Astrocyte (in vitro differentiated cells and primary cell): ENCODE measurements around the gene LMBR1L. TPM values are rescaled to one million over a fixed set of nuclear protein-coding genes. Genes with fewer than 3 reads are reported as not detected.

Experiments
- DNase-seq: peaks from one replicate; pipeline ENCODE4 v3.0.0-alpha.2; 2010; ENCODE audit warnings: low read depth
- FAIRE-seq: peaks from 2 replicates; lab custom pipeline; 2011; peaks lifted over from hg19 to GRCh38; lab: Jason Lieb, UNC
- H2AFZ ChIP-seq: 2 replicates; pipeline ENCODE4 v1.6.0; 2012; ENCODE audit warnings: low read depth, low read length, inconsistent platforms
- H3K27ac ChIP-seq: 2 replicates; pipeline ENCODE4 v1.5.1; 2011; ENCODE audit warnings: low read depth, low read length, inconsistent platforms
- H3K27me3 ChIP-seq: 2 replicates; pipeline ENCODE4 v1.6.0; 2011; ENCODE audit warnings: low read length, inconsistent platforms; ENCODE audit not compliant: insufficient read depth
- H3K36me3 ChIP-seq: 2 replicates; pipeline ENCODE4 v1.5.1; 2011; ENCODE audit warnings: low read length, inconsistent platforms; ENCODE audit not compliant: insufficient read depth
- H3K4me1 ChIP-seq: 2 replicates; pipeline ENCODE4 v1.5.1; 2011; ENCODE audit warnings: low read length, inconsistent platforms; ENCODE audit not compliant: insufficient read depth
- H3K4me2 ChIP-seq: 2 replicates; pipeline ENCODE4 v1.6.0; 2012; ENCODE audit warnings: low read length, inconsistent platforms
- H3K4me3 ChIP-seq: 2 replicates; pipeline ENCODE4 v1.5.1; 2011; ENCODE audit warnings: low read depth, mild to moderate bottlenecking, low read length, inconsistent platforms; ENCODE audit not compliant: insufficient read depth
- H3K79me2 ChIP-seq: 2 replicates; pipeline ENCODE4 v1.6.0; 2012; ENCODE audit warnings: mild to moderate bottlenecking, low read length, inconsistent platforms; ENCODE audit not compliant: insufficient read depth
- H3K9ac ChIP-seq: 2 replicates; pipeline ENCODE4 v1.6.0; 2012; ENCODE audit warnings: mild to moderate bottlenecking, low read length, inconsistent platforms
- H3K9me3 ChIP-seq: 2 replicates; pipeline ENCODE4 v1.5.1; 2012; ENCODE audit warnings: low read depth, mild to moderate bottlenecking, low read length, inconsistent platforms; ENCODE audit not compliant: insufficient read depth
- H4K20me1 ChIP-seq: 2 replicates; pipeline ENCODE4 v1.6.0; 2012; ENCODE audit warnings: low read length, inconsistent platforms; ENCODE audit not compliant: insufficient read depth
- H3K27ac Mint-ChIP-seq: one replicate; pipeline ENCODE4 v1.8.0; 2021; ENCODE audit warnings: mild to moderate bottlenecking, mixed read lengths; ENCODE audit not compliant: unreplicated experiment
- H3K27me3 Mint-ChIP-seq: one replicate; pipeline ENCODE4 v1.8.0; 2021; ENCODE audit warnings: low read depth, mixed read lengths; ENCODE audit not compliant: unreplicated experiment
- H3K36me3 Mint-ChIP-seq: one replicate; pipeline ENCODE4 v1.8.0; 2021; ENCODE audit warnings: low read depth, mixed read lengths; ENCODE audit not compliant: unreplicated experiment
- H3K4me1 Mint-ChIP-seq: one replicate; pipeline ENCODE4 v1.8.0; 2021; ENCODE audit warnings: low read depth, mixed read lengths; ENCODE audit not compliant: unreplicated experiment
- H3K4me3 Mint-ChIP-seq: one replicate; pipeline ENCODE4 v1.8.0; 2021; ENCODE audit warnings: mild to moderate bottlenecking, moderate library complexity, mixed read lengths; ENCODE audit not compliant: unreplicated experiment
- H3K9me3 Mint-ChIP-seq: one replicate; pipeline ENCODE4 v1.8.0; 2021; ENCODE audit warnings: mild to moderate bottlenecking, mixed read lengths; ENCODE audit not compliant: unreplicated experiment
- CTCF ChIP-seq: IDR thresholded peaks from 2 replicates; pipeline ENCODE4 v1.5.1; 2011; ENCODE audit warnings: low read depth, mild to moderate bottlenecking, inconsistent platforms, low read length, moderate library complexity; ENCODE audit not compliant: insufficient read depth
- EZH2 ChIP-seq: IDR thresholded peaks from 2 replicates; pipeline ENCODE4 v1.6.1; 2012; ENCODE audit warnings: mild to moderate bottlenecking, low read length, inconsistent platforms; ENCODE audit not compliant: insufficient read depth
- total RNA-seq: library from RNA; stranded (reverse); gene quantifications from 2 replicates; pipeline ENCODE4 v1.2.1, GENCODE V29; 2021

Gene LMBR1L
- total RNA-seq, 1 donor from 2014 or later = 61.0 TPM

GRCh38 chr12:49147384-49147783, 36.7 kb upstream of the LMBR1L start:
- no peak for FAIRE-seq
- TF ChIP-seq EZH2 = no peak
- TF ChIP-seq CTCF = no peak
- H3K9me3 Mint-ChIP-seq = no peaks in the 10 kb centered on the region

DNA sequence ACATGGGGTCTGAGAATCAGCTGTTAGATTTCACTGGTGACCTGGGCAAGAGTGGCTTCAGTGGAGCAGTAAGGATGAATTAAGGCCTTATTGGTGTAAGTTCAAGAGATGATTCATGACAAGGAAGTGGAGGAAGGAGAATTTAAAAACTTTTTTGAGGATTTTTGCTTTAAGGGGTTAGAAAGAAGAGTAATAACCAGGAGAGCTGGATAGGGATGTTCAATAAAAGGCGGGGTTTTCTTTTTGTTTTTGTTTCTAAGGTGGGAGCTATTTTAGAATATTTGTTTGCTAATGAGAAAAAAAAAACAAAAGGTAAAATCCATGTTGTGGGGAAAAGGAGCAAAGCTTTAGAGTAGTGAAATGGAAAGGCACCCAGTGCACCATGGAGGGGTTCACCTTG, 35.8 kb upstream of the LMBR1L start:
- no peaks in the 10 kb centered on the region for H3K9me3 Mint-ChIP-seq
- H2AFZ ChIP-seq = no peak overlapping the region
- no peak overlapping the region for H3K9ac ChIP-seq
- no peak overlapping the region for H3K27ac ChIP-seq
- H3K4me3 ChIP-seq = no peak overlapping the region
- no peaks in the 10 kb centered on the region for H3K36me3 ChIP-seq
- no peak overlapping the region for H3K27ac Mint-ChIP-seq
- H3K36me3 Mint-ChIP-seq = peaks cover 2% of the 10 kb centered on the region
- FAIRE-seq (no peak), DNase-seq (no peak)
- H3K4me2 ChIP-seq = no peak overlapping the region
- no peaks in the 10 kb centered on the region for H3K9me3 ChIP-seq
- H3K27me3 ChIP-seq = no peaks in the 10 kb centered on the region
- H3K4me1 ChIP-seq = no peaks in the 10 kb centered on the region
- no peak overlapping the region for H3K4me3 Mint-ChIP-seq
- no peaks in the 10 kb centered on the region for H4K20me1 ChIP-seq
- no peaks in the 10 kb centered on the region for H3K27me3 Mint-ChIP-seq
- peaks cover 4% of the 10 kb centered on the region for H3K4me1 Mint-ChIP-seq
- no peaks in the 10 kb centered on the region for H3K79me2 ChIP-seq
- no peak for TF ChIP-seq CTCF

More at GRCh38 chr12:49147384-49147783, 36.7 kb upstream of the LMBR1L start:
- DNase-seq = no peak
- Mint-ChIP-seq H3K4me1 (peaks cover 4% of the 10 kb centered on the region), H3K4me3 (no peak overlapping the region), H3K27ac (no peak overlapping the region), H3K36me3 (peaks cover 2% of the 10 kb centered on the region), H3K27me3 (no peaks in the 10 kb centered on the region)
- H3K27ac ChIP-seq = no peak overlapping the region
- H4K20me1 ChIP-seq = no peaks in the 10 kb centered on the region
- no peaks in the 10 kb centered on the region for H3K79me2 ChIP-seq
- no peaks in the 10 kb centered on the region for H3K27me3 ChIP-seq
- no peak overlapping the region for H3K4me2 ChIP-seq
- H3K36me3 ChIP-seq = no peaks in the 10 kb centered on the region
- no peak overlapping the region for H3K4me3 ChIP-seq
- H3K4me1 ChIP-seq = no peaks in the 10 kb centered on the region
- no peak overlapping the region for H2AFZ ChIP-seq
- no peak overlapping the region for H3K9ac ChIP-seq
- H3K9me3 ChIP-seq = no peaks in the 10 kb centered on the region

- Mint-ChIP-seq H3K27ac (no peak overlapping the region), H3K4me3 (no peak overlapping the region), H3K9me3 (no peaks in the 10 kb centered on the region), H3K36me3 (no peaks in the 10 kb centered on the region), H3K27me3 (no peaks in the 10 kb centered on the region), H3K4me1 (peaks cover 3% of the 10 kb centered on the region)
- TF ChIP-seq CTCF = no peak
- Histone ChIP-seq H3K4me1 (no peaks in the 10 kb centered on the region), H3K36me3 (no peaks in the 10 kb centered on the region), H3K4me3 (no peak overlapping the region), H3K79me2 (no peaks in the 10 kb centered on the region), H3K9me3 (no peaks in the 10 kb centered on the region), H2AFZ (no peak overlapping the region), H3K27me3 (no peaks in the 10 kb centered on the region), H3K4me2 (no peak overlapping the region), H3K27ac (no peak overlapping the region), H4K20me1 (no peaks in the 10 kb centered on the region), H3K9ac (no peak overlapping the region)
- FAIRE-seq (no peak), DNase-seq (no peak)
Measured at GRCh38 chr12:49144384-49144783, 33.7 kb upstream of the LMBR1L start.
